Effector CD4-positive, alpha-beta T cell (primary cell): ENCODE measurements around the gene GJC2.
"Not testable (repeated sequence)": the region's sequence is repeated elsewhere in the genome, so short reads cannot be mapped to it uniquely, and the experiment has no call there.

Experiments
- DNase-seq: peaks from one replicate; pipeline ENCODE4 v3.0.0-alpha.2; 2020

GJC2 gene

DNA sequence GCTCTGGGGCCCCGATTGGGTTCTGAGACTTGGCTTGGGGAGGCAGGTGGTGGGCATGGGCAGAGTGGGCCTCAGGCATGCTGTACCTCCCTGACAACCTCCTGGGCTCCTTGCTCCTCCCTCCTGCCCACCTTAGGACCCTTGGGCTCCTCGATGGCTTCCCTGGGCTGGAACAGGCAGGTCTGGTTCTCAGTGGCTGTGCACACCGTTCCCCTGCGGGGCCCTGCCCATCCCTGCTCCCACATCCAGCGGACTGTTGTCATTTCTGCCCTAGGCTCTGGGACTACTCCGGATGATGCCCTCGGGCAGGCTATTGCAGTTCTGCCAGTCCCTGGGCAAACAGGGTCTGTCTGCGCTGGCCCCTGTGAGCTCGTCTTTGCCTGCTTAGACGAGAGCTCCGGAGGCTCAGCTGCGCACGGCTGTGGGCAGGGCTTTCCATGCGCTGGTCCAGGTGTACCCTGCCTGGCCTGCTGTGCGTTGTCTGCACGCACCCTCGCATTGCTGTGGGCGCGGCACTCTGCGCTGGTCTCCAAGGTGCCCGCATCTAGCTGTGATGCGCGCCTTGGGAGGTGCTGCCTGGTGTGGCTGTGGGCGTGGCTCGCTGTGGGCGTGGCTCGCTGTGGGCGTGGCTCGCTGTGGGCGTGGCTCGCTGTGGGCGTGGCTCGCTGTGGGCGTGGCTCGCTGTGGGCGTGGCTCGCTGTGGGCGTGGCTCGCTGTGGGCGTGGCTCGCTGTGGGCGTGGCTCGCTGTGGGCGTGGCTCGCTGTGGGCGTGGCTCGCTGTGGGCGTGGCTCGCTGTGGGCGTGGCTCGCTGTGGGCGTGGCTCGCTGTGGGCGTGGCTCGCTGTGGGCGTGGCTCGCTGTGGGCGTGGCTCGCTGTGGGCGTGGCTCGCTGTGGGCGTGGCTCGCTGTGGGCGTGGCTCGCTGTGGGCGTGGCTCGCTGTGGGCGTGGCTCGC lies 24.1 kb downstream of the GJC2 start:
- peak; percentile 28 for DNase-seq

DNA sequence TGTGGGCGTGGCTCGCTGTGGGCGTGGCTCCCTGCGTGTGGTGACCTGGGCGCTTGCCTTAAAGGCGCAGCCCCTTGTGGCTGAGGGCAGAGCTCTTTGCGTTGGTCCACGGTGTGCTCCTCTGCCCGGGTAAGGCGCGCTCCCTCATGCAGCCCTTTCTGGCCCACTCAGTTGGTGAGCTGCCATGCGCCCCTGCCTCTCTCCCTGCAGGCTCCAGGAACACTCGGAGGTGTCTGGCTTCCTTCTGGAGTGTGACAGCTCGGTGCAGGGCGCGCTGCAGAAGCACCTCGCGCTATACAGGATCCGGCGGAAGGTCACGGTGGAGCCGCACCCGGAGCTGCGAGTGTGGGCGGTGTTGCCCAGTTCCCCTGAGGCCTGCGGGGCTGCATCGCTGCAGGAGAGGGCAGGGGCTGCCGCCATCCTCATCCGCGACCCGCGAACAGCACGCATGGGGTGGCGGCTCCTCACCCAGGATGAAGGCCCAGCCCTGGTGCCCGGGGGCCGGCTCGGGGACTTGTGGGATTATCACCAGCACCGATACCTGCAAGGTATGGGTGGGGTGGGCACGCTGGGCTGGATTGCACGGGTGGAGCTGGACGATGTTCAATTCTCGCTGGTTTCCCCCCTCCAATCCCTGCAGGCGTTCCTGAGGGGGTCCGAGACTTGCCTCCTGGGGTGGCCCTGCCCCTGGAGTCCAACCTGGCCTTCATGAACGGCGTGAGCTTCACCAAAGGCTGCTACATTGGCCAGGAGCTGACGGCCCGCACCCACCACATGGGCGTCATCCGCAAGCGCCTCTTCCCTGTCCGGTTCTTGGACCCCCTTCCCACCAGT lies 25.0 kb downstream of the GJC2 start:
- peak; percentile 29 for DNase-seq

GRCh38 chr1:228175316-228176023 lies 25.7 kb downstream of the GJC2 start:
- no peak for DNase-seq

DNA sequence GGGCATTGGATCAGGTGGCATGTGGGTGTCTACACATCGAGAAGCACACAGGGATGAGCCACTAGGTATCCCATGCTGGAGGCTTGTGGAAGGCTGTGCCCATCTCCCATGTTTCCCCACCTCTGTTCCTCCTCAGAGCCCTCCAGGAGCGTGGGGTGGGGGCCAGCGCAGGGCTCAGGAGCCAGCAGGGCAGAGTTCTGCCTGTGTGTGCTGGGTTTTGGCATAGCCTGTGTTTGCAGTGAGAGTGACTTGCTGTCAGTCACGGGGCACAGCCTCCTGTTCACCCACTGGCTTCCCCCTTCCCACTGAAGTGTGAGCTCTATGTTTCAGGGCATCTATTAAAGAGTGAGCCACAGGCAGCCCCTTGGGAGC lies 26.3 kb downstream of the GJC2 start:
- no peak for DNase-seq

DNA sequence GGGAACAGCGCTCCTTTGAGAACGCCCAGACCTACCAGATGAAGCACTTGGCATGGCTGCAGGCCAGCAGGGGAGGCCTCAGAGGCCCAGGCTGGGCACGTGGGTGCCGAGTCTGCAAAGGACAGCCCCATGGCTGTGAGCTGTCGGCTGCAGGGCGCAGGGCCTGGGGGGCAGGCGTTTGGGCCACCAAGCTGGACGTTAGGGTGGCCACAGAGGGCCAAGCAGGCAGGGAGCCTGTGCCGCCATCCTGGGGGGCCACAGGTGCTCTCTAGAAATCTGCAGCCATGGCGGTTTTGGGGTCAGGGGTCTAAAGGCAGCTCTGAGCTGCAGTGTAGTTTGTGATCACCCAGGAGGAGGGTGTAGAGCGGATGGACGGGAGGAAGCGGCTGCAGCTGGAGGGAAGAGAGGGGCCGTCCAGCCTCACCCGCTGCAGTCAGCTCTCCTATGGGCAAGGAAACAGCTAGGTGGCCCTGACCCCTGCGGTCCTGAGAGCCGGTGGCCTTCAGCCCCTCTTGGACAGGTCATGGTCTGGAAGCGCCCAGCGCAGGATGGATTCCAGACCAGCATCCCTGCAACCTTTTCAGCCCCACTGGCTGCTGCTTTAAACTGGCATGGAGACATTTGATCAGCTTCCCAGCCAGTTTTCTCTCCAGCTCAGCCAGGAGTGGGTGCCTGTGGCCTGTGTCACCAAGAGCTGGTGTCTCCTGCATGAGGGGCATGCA lies 26.9 kb downstream of the GJC2 start:
- no peak for DNase-seq

- no peak for DNase-seq
Measured at GRCh38 chr1:228177183-228177475, 27.4 kb downstream of the GJC2 start.

GRCh38 chr1:228177721-228178710 lies 28.3 kb downstream of the GJC2 start:
- DNase-seq = no peak

DNA sequence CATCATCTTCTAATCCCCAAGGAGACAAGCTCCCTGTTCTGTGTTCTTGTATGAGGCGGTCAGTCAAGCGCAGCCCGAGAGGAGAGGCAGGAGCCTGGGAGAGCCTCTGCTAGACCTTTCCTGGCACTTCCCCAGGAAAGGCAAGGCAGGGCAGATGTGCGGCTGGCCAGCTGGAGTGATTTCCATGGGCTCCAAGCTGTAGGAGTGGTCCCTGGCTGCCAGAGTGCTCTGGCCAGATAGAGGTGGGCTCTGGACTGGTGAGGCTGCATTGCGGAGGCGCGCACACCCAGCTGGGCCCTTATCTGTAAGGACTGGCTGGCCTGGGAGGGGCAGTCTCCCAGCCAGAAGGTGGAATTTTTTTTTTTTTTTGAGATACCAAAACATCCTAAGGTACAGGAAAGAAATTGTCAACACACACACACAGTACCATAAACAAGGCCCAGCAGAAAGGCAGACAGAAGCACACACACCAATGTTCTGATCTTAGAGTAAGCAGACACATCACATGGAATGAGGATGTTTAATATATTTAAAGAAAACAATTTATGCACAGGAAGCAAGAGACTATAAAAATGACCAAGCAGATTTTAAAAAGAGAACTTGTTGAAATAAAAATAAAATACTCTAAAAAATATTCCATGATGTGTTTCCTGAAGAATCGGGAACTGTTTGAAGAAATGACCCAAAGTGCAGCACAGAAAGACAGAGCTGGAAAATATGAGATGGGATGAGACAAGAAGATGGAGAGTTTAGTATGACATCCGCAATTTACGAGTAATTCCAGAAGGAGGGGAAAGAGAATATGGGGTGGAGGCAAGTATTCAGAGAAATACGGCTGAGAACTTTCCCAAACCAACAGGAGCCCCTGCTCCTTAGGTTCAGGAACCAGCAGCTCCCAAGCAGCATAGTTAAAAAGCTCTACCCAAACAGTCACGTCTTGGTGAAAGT lies 29.3 kb downstream of the GJC2 start:
- no peak for DNase-seq

DNA sequence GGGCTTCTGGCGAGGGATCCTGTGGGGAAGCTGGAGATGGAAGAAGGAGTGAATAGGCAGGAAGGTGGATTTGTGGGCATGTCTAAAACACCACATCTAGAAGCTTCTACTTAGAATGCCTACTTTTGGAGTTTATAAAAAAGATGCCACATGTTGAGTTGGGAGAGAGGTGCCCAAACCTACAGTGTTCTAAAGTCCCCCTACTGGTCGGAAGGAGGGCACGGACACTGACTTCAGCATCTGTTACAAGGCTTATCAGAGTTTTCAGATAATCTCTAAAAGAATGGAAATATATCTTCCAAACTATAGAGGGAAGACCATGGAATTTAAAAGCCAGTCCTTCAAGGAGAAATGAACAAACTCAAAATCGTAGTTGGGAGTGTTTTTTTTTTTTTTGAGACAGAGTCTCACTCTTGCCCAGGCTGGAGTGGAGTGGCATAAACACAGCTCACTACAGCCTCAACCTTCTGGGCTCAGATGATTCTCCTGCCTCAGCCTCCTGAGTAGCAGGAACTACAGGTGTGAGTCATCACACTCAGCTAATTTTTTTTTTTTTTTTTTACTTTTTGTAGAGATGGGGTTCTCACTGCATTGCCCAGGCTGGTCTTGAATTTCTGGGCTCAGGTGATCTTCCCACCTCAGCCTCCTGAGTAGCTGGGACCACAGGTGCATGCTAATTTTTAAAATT lies 30.7 kb downstream of the GJC2 start:
- no peak for DNase-seq

DNA sequence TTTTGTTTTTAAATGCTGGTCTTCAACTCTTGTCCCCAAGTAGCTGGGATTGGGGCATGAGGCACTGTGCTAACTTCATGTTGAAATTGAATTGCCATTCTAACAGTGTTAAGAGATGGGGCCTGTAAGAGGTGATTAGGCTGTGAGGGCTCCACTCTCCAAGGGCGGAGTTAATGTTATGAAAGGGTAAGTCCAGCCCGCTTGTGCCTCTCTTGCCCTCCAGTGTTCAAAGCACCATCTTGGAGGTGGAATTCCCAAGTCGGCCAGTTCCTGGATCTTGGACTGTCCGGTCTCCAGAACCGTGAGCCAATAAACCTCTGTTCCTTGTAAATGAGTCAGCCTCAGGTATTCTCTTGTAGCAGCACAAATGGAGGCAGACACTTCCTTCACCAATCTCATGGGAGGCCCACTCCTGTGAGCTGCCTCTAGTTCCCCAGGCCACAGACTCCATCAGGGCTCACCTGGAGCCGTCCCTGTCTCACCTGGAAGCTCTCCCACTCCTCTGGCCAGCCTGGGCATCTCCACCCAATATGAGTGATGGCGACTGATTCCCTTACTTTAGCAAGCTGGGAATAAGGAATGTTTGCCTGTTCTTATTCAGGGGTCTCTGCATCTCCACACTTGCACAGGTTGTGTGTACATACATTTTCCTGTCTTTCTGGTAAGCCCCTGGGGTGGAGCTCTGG lies 31.4 kb downstream of the GJC2 start:
- DNase-seq = no peak

DNA sequence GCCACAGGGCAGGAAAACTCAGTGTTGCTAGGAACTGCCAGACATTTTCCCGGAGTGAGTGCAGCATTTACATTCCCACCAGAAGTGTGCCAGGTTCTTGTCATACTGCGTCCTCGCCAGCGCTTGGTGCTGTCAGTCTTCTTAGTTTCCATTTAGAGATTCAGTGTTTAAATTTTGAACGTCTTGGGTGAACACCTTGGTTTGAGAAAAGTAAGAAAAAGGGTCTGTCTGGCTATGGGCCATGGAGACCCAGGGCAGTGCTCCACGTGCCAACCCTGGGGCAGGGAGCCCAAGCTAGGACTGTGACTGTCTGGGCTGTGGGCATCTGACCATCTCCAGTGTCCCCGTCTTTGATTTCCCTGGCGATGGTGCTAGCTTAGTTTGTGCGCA lies 31.9 kb downstream of the GJC2 start:
- no peak for DNase-seq

GRCh38 chr1:228182296-228183030 lies 32.7 kb downstream of the GJC2 start:
- DNase-seq = no peak

- DNase-seq = no peak
Measured at GRCh38 chr1:228184152-228184551, 34.4 kb downstream of the GJC2 start.

- peak; percentile 47 for DNase-seq
Measured at GRCh38 chr1:228185641-228185965, 35.9 kb downstream of the GJC2 start.

DNA sequence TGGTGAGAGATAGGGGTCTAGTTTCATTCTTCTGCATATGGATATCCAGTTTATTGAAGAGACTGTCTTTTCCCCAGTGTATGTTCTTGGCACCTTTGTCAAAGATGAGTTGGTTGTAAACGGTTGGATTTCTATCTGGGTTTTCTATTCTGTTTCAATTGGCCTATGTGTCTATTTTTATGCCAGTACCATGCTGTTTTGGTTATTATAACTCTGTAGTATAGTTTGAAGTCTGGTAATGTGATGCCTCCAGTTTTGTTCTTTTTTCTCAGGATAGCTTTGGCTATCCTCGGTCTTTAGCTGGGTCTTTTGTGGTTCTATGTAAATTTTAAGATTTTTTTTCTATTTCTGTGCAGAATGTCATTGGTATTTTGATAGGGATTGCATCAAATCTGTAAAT lies 38.5 kb downstream of the GJC2 start:
- DNase-seq = not testable (repeated sequence)

GRCh38 chr1:228190182-228190581 lies 40.5 kb downstream of the GJC2 start:
- no peak for DNase-seq

DNA sequence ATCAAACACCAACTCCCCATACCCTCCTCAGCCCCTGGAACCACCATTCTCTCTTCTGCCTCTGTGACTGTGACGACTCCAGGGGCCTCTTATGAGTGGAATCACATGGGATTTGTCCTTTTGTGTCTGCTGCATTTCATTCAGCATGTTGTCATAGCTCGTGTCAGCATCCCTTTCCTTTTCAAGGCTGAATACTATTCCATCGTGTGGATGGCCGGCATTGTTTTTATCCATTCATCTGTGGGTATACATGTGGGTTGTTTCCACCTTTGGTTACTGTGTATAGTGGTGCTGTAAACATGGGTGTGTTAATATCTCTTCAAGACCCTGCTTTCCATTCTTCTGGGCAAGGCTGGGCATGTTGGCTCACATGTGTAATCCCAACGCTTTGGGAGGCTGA lies 41.0 kb downstream of the GJC2 start:
- DNase-seq = no peak

GRCh38 chr1:228194436-228194835 lies 44.7 kb downstream of the GJC2 start:
- no peak for DNase-seq
